Transverse colon (tissue), 4 donors: ENCODE measurements around the gene PKLR. TPM values are rescaled to one million over a fixed set of nuclear protein-coding genes. Genes with fewer than 3 reads are reported as not detected.

Experiments
- DNase-seq: peaks from one replicate; pipeline ENCODE4 v3.0.0-alpha.2; 2019
- H3K27ac ChIP-seq, 4 donors: fragments of 200-600 bp; sonication (generic); 2 replicates each; pipeline ENCODE4 v1.5.1; 2016 to 2018; ENCODE audit warnings: inconsistent platforms in 4 of 4
- H3K27me3 ChIP-seq: fragments of 200-600 bp; sonication (generic); 2 replicates; pipeline ENCODE4 v1.5.1; 2017; ENCODE audit warnings: inconsistent platforms
- H3K36me3 ChIP-seq, 4 donors: fragments of 200-600 bp; sonication (generic); 2 replicates each; pipeline ENCODE4 v1.5.1; 2017 to 2019; ENCODE audit warnings: inconsistent platforms in 4 of 4
- H3K4me1 ChIP-seq, 4 donors: fragments of 200-600 bp; sonication (generic); 2 replicates each; pipeline ENCODE4 v1.5.1; 2017 to 2020; ENCODE audit warnings: inconsistent platforms in 4 of 4
- H3K4me3 ChIP-seq, 4 donors: fragments of 200-600 bp; sonication (generic); 1 replicate in 1 of 4; 2 replicates in 3 of 4; pipeline versions ENCODE4 v1.5.1 to v1.6.1; 2017 to 2019; ENCODE audit warnings: inconsistent platforms in 4 of 4
- H3K9me3 ChIP-seq, 2 donors: fragments of 200-600 bp; sonication (generic); 2 replicates each; pipeline ENCODE4 v1.5.1; 2017 to 2019; ENCODE audit warnings: inconsistent platforms in 2 of 2
- EP300 ChIP-seq: sonication (generic); formaldehyde crosslinking; IDR thresholded peaks from one replicate; pipeline ENCODE4 v1.6.1; 2017; ENCODE audit warnings: antibody characterized with exemption, low read depth
- POLR2A ChIP-seq: fragments of 450-650 bp; IDR thresholded peaks from one replicate; pipeline ENCODE4 v1.6.1; 2016; ENCODE audit warnings: antibody characterized with exemption, mild to moderate bottlenecking, moderate library complexity
- POLR2AphosphoS5 ChIP-seq, 3 donors: sonication (generic); formaldehyde crosslinking; IDR thresholded peaks; one replicate each; pipeline ENCODE4 v1.6.1; 2016; ENCODE audit warnings: antibody characterized with exemption in 3 of 3
- WGBS, 2 donors: methylation state at CpG; one replicate each; pipeline ENCODE4 v1.1.5; 2018; ENCODE audit warnings: low coverage in 1 of 2; 5-methylcytosine and 5-hydroxymethylcytosine counted together
- in situ Hi-C, 4 donors: fragments of 200-750 bp; cut with MboI; loops; one replicate each; pipeline versions ENCODE4 v1.15.0 to v1.15.1; 2017; ENCODE audit warnings: low sequenced_read_pairs in 3 of 4, low pct_ligation_motif_present in 1 of 4, low pct_unique_long_range_greater_than_20kb in 1 of 4
- intact Hi-C: fragments of 100-400 bp; cut with DNase I; formaldehyde crosslinking; loops from one replicate; pipeline ENCODE4 v1.15.1; 2023; ENCODE audit warnings: low total_unique reads
- total RNA-seq, 4 donors: library from RNA; depleted of rRNA; stranded (reverse); fragments of >200 nt; gene quantifications; one replicate each; pipeline ENCODE4 v1.1.0, GENCODE V29; 2016
- TF ChIP-seq, protein P1 (sequence below), 5 experiments: fragments of 200-600 bp in 3 of 5; fragments of 450-650 bp in 2 of 5; sonication (generic) in 3 of 5; IDR thresholded peaks; 1 replicate in 2 of 5; 2 replicates in 3 of 5; pipeline ENCODE4 v1.5.1; 2016 to 2017; ENCODE audit warnings: antibody characterized with exemption in 5 of 5, inconsistent platforms in 3 of 5, mild to moderate bottlenecking in 2 of 5, moderate library complexity in 1 of 5

The PKLR gene
- total RNA-seq, 4 donors from 2014 or later, result 0.40 to 5.6 (median 0.64) TPM; not detected in 1

DNA sequence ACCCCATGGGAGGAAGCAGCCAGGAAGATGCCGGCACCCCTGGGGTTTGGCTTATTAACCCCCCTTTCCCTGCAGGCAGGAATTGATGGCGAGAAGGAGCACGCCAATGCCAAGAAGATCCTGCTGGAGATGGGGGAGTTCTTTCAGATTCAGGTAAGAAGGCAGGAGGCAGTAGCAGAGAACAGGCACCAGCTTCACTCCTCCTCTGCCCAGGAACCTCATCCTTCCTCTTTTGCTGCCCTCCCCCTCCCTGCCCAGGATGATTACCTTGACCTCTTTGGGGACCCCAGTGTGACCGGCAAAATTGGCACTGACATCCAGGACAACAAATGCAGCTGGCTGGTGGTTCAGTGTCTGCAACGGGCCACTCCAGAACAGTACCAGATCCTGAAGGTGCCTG is 18.3 kb upstream of the PKLR start:
- no peaks in the 10 kb centered on the region for H3K36me3 ChIP-seq
- H3K4me3 ChIP-seq, result no peak overlapping the region
- H3K9me3 ChIP-seq, result no peaks in the 10 kb centered on the region
- DNase-seq, result no peak
- TF ChIP-seq EP300 (no peak), POLR2A (no peak), POLR2AphosphoS5 (IDR thresholded peaks at IDR 0.05) (no peak)
- TF ChIP-seq, protein P1, sequence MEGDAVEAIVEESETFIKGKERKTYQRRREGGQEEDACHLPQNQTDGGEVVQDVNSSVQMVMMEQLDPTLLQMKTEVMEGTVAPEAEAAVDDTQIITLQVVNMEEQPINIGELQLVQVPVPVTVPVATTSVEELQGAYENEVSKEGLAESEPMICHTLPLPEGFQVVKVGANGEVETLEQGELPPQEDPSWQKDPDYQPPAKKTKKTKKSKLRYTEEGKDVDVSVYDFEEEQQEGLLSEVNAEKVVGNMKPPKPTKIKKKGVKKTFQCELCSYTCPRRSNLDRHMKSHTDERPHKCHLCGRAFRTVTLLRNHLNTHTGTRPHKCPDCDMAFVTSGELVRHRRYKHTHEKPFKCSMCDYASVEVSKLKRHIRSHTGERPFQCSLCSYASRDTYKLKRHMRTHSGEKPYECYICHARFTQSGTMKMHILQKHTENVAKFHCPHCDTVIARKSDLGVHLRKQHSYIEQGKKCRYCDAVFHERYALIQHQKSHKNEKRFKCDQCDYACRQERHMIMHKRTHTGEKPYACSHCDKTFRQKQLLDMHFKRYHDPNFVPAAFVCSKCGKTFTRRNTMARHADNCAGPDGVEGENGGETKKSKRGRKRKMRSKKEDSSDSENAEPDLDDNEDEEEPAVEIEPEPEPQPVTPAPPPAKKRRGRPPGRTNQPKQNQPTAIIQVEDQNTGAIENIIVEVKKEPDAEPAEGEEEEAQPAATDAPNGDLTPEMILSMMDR (IDR thresholded peaks at IDR 0.05), result no peak
- intact Hi-C loops, result no loop called here
- peaks cover 9 to 41% (median 32%) of the 10 kb centered on the region in 4 donors for H3K4me1 ChIP-seq
- in situ Hi-C loops, result loop anchor here in 2 of 4 donors (10.0 kb wide), 1 partner anchor 65 kb away; the partner anchor contains the start of gene ENTREP3 (in 2 of the 2)
- WGBS, 2 donors, result 89% methylated on average over 5 of the region's 5 CpGs; no CpG with 5 or more reads in 1 of the 2 donors
- no peaks in the 10 kb centered on the region for H3K27me3 ChIP-seq
- peak overlapping the region in 1 of 4 donors; percentile 100 for H3K27ac ChIP-seq

DNA sequence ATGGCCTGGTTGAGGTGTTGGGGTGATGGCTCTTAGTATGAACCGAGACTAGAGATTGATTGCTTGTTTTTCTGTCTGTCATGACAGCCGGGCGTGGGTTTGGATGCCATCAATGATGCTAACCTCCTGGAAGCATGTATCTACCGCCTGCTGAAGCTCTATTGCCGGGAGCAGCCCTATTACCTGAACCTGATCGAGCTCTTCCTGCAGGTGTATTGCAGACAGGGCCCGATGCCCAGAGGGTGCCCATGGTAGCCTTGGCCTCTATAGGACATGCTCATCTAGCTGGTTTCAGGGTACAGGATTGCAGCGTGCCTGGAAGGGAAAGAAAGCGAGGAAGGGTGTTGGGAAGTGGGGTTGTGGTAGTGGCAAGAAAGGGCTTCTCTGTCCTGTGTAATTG is 16.8 kb upstream of the PKLR start:
- intact Hi-C loops, result no loop called here
- no peak overlapping the region for H3K27ac ChIP-seq
- 83 to 91% methylated on average over 1 to 9 of the region's 9 CpGs for WGBS, 2 donors
- H3K4me1 ChIP-seq, result peaks cover 9 to 41% (median 32%) of the 10 kb centered on the region in 4 donors
- in situ Hi-C loops, result loop anchor here in 2 of 4 donors (10.0 kb wide), 1 partner anchor 63 kb away; the partner anchor contains the start of gene ENTREP3 (in 2 of the 2)
- H3K4me3 ChIP-seq, result no peak overlapping the region
- TF ChIP-seq, protein P1 (IDR thresholded peaks at IDR 0.05), result no peak
- TF ChIP-seq EP300 (no peak), POLR2AphosphoS5 (IDR thresholded peaks at IDR 0.05) (no peak), POLR2A (no peak)
- no peaks in the 10 kb centered on the region for H3K27me3 ChIP-seq
- no peaks in the 10 kb centered on the region for H3K36me3 ChIP-seq
- no peak for DNase-seq
- H3K9me3 ChIP-seq, result no peaks in the 10 kb centered on the region

DNA sequence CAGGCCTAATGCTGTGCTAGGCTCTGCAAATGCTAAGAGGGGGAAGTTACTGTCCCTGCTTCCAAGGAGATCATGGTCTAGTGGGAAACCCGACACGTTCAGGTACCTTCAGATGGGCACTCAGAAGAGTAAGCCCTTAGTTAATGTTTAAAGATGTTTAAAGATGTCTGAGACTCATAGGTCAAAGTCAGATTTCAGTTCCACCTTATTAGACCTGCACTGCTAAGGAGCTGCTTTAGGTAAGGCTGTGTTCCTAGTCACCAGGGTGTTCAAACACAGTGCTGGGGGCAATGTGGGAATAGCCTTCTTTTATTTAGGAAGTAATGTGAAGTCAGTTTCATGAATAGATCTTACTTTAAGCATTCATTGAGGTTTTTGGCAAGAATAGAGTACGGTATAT is 15.7 kb upstream of the PKLR start:
- peaks cover 7 to 30% (median 22%) of the 10 kb centered on the region in 4 donors for H3K4me1 ChIP-seq
- DNase-seq, result no peak
- H3K27me3 ChIP-seq, result no peaks in the 10 kb centered on the region
- no peak for TF ChIP-seq EP300
- no peak for TF ChIP-seq POLR2AphosphoS5 (IDR thresholded peaks at IDR 0.05)
- no peak for TF ChIP-seq POLR2A
- TF ChIP-seq, protein P1 (IDR thresholded peaks at IDR 0.05), result no peak
- intact Hi-C loops (no loop called here), in situ Hi-C loops (loop anchor here in 2 of 4 donors (10.0 kb wide), 1 partner anchor 62 kb away; the partner anchor contains the start of gene ENTREP3 (in 2 of the 2))
- H3K27ac ChIP-seq, result peak overlapping the region; percentile 21 to 34 (median 28)
- no peak overlapping the region for H3K4me3 ChIP-seq
- H3K9me3 ChIP-seq, result no peaks in the 10 kb centered on the region
- H3K36me3 ChIP-seq, result no peaks in the 10 kb centered on the region
- WGBS, 2 donors, result 15 to 61% methylated on average over 2 to 3 of the region's 3 CpGs

DNA sequence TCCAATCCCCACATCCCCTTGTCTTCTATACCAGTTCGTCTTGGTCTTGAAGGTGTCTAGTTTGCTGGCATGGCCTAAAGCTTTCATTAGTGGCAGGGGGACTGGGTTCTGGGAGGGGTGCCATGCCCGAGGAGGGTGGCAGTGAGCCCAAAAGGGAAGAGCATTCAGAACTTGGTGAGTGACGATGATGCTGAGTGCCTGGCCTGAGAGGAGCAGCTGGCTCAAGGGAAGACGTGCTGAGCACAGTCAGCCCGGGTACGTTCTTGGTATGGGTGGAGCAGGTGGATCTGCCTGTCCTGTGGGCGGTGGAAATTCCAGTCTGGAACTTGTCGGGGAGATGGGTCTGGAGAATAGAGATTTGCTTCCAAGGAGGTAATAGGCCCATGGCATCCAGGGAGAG is 12.0 kb upstream of the PKLR start:
- Histone ChIP-seq H3K27me3 (no peaks in the 10 kb centered on the region), H3K36me3 (no peaks in the 10 kb centered on the region), H3K4me3 (no peak overlapping the region), H3K4me1 (peaks cover 4 to 30% (median 23%) of the 10 kb centered on the region in 4 donors), H3K9me3 (no peaks in the 10 kb centered on the region), H3K27ac (no peak overlapping the region)
- intact Hi-C loops, result no loop called here
- TF ChIP-seq, protein P1 (IDR thresholded peaks at IDR 0.05), result no peak
- no peak for TF ChIP-seq POLR2A
- in situ Hi-C loops, result loop anchor here in 2 of 4 donors (10.0 kb wide), 1 partner anchor 58 kb away; the partner anchor contains the start of gene ENTREP3 (in 2 of the 2)
- 92 to 94% methylated on average over 2 to 8 of the region's 8 CpGs for WGBS, 2 donors
- no peak for DNase-seq
